Globus pallidus (tissue), 1 donor: Measurements from ENCODE around the gene NRBP1.
"Not testable (repeated sequence)": the region's sequence is repeated elsewhere in the genome, so short reads cannot be mapped to it uniquely, and the experiment has no call there.

Source experiments
- DNase-seq: peaks from one replicate; pipeline ENCODE4 v3.0.0-alpha.2; 2015; ENCODE audit warnings: low spot score

The NRBP1 gene

DNA sequence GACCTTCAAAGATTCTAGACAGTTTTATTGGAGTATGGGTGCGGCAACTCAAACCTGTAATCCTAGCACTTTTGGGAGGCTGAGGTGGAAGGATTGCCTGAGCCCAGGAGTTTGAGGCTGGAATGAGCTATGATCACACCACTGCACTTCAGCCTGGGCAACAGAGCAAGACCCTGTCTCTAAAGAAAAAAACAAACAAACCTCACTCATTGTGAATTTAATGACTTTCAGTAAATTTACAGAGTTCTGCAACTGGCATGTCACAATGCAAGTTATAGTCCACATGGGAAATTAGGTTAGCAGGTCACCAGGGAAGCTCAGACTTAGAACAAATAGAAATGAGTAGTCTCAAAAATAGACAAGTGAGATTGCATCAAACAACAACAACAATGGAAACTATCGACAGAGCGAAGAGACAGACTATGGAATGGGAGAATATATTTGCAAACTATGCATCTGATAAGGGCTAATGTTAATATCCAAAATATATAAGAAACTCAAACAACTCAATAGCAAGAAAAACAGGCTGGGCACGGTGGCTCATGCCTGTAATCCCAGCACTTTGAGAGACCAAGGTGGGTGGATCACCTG, 6.7 kb upstream of the NRBP1 start:
- DNase-seq: no peak

- DNase-seq: no peak
Measured at GRCh38 chr2:27422958-27423357, 5.5 kb upstream of the NRBP1 start.

DNA sequence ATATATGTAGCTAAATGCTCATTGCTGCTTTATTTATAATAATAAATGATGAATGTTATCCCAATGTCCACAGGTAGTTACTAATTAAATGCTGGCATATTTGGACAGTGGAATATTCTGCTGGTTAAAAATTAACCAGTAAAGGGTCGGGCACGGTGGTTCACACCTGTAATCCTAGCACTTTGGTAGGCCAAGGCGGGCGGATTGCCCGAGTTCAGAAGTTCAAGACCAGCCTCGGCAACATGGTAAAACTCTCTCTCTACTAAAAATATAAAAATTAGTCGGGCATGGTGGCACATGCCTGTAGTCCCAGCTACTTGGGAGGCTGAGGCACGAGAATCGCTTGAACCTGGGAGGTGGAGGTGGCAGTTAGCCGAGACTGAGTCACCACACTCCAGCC, 3.4 kb upstream of the NRBP1 start:
- not testable (repeated sequence) for DNase-seq

GRCh38 chr2:27427863-27428212, 593 bp upstream of the NRBP1 start:
- no peak for DNase-seq

GRCh38 chr2:27428978-27429541, 629 bp downstream of the NRBP1 start:
- peak; percentile 68 for DNase-seq

GRCh38 chr2:27431395-27431794, 3.0 kb downstream of the NRBP1 start:
- no peak for DNase-seq

DNA sequence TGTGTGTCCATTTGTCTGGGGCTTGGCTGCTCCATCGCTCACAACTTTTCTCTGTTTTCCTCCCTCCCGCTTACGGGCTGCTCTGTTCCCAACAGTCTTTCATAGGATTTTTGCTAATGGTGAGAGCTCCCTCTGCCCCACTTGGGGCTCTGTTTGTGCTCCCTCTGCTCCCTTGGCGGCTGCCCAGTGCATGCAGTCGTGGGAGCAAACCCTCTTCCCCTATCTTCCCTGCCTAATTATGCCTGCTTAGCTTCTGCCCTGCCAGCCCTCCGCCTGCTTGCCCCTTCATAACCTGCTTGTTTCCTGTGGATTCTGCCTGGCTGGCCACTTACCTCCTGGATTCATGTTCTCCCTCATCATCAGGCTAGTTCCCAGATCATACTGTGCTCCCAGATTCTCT, 7.2 kb downstream of the NRBP1 start:
- no peak for DNase-seq

DNA sequence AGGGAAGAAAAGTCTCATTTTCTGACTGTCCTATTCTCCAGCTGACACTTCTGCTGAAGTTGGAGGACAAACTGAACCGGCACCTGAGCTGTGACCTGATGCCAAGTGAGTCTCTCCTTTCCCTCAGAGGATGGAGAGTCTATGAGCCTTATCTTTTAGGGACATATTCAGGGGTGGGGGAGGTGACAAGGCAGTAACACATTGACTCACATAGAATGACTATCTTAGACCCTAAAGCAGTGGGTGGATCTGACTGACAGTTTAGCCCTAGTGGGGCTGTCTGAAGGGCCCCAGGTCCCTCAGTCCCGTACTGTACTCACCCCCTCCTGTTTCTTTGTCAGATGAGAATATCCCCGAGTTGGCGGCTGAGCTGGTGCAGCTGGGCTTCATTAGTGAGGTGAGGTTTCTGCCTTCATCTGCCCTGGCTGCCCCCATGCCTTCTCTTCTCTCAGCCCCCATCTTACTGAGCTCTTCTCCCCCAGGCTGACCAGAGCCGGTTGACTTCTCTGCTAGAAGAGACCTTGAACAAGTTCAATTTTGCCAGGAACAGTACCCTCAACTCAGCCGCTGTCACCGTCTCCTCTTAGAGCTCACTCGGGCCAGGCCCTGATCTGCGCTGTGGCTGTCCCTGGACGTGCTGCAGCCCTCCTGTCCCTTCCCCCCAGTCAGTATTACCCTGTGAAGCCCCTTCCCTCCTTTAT, 12.9 kb downstream of the NRBP1 start:
- DNase-seq: no peak

DNA sequence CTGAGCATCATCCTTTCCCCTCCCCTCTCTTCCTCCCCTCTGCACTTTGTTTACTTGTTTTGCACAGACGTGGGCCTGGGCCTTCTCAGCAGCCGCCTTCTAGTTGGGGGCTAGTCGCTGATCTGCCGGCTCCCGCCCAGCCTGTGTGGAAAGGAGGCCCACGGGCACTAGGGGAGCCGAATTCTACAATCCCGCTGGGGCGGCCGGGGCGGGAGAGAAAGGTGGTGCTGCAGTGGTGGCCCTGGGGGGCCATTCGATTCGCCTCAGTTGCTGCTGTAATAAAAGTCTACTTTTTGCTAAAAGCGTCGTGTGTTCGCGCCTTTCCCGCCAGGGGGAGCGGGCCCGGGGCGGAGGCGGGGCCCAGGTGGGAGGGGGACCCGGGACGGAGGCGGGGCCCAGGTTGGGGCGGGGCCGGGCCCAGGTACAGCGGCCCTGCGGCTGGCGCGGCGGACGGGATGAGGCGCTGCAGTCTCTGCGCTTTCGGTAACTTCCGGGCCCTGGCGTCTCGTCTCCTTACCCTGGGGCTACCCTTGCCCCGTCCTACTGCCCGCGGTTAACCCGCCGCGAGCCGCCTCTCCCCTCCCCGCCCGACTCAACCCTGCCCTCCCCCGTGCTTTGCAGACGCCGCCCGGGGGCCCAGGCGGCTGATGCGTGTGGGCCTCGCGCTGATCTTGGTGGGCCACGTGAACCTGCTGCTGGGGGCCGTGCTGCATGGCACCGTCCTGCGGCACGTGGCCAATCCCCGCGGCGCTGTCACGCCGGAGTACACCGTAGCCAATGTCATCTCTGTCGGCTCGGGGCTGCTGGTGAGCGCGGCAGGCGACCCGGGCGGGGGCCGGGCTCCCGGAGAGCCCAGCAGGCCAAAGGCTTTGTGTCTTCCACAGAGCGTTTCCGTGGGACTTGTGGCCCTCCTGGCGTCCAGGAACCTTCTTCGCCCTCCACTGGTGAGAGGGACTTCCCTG, 13.8 kb downstream of the NRBP1 start, which contains the start of gene KRTCAP3:
Gene KRTCAP3 (plus strand): TSS at position 424 of the 962 bp plus-strand sequence. CDS start 32 bp downstream, at position 456.
- no peak for DNase-seq

GRCh38 chr2:27442920-27443282, 14.5 kb downstream of the NRBP1 start:
- DNase-seq: no peak

GRCh38 chr2:27445155-27445554, 16.7 kb downstream of the NRBP1 start:
- DNase-seq: no peak

DNA sequence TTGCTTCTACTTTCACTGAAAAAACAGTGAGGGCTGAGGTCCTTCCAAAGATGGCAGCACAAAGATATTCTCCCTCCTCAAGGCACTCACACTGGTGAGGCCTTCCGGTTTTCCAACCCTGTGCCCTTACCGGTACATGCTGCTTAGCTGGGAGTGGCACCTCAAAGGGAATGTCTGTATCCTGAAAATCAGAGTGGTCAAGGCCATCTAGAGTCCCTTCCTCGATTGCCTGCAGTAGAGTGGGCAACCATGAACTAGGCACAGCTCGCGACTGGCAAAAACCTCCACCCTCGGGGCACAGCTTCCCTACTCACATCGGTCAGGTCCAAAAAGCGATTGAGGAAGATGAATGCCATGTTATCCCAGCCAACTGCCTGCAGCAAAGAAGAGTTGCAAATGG, 17.2 kb downstream of the NRBP1 start:
- DNase-seq: no peak

GRCh38 chr2:27446057-27446456, 17.6 kb downstream of the NRBP1 start:
- no peak for DNase-seq

GRCh38 chr2:27448381-27448780, 19.9 kb downstream of the NRBP1 start:
- DNase-seq: no peak

DNA sequence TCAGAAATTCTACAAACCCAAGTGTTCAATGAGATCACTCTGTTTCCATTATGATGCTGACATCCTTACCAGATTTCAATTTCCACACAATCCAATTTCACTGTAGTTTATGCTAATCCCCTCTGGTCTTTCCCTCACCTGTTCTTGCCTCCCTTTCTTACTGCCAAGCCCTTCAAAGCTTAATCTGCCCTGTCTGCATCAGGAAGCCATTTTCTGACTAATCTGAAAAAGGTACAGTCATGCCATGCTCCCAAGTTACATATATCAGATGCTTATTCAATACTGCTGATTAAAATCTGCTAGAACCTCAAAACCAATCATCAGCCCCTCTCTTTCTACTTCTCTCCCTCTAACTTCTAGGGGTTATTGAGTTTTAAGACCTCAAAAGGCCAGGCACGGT, 22.7 kb downstream of the NRBP1 start:
- DNase-seq: no peak

DNA sequence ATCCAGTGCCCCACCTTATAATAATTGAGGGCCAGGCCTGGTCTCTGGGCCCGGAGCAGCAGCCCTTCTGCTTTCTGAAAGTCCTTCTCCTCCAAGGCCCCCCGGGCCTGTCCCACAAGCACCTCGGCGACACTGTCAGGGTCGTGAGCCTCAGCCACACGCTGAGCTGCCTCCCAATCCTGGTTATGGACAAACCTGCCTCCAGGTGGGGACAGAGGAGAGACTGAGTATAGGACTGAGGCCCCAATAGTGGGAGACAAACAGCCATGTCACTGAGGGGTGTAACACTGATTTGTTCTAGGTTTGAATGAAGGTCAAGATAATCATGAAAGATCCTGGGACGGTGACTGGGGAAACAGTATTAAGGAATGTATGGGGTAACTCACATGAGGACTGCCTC, 25.5 kb downstream of the NRBP1 start:
- no peak for DNase-seq

GRCh38 chr2:27461118-27461517, 32.7 kb downstream of the NRBP1 start:
- DNase-seq: no peak

DNA sequence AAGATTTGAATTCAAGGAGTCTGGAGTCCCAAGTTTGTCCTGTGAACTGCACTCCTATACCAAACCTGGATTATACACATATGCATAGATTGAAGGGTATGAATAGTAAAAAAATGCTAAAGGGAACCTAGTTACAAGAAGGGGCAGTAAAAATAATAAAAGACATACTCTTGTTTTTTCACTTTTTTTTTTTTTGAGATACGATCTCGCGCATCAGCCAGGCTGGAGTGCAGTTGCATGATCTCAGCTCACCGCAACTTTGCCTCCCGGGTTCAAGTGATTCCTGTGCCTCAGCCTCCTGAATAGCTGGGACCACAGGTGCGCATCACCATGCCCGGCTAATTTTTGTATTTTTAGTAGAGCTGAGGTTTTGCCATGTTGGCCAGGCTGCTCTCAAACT, 36.0 kb downstream of the NRBP1 start:
- no peak for DNase-seq

- DNase-seq: no peak
Measured at GRCh38 chr2:27471961-27472360, 43.5 kb downstream of the NRBP1 start.

- peak; percentile 52 for DNase-seq
Measured at GRCh38 chr2:27485496-27485895, 57.1 kb downstream of the NRBP1 start.

DNA sequence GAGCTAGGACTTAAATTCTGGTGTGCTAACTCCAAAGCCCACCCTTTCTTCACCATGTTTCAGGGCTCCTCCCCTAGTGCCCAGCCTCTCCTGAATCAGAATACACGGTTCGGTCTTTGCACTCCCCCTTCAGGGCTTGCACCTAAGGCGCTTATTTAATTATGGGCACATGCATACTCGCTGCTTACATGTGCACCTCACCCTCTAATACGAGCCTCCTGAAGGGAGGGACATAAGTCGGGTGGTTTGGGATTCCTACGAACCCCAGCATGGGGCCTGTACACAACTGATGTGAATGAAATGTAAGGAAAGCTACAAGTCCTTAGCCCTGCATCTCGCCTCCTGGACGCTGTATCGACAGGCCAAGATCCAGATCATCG, 60.7 kb downstream of the NRBP1 start:
- no peak for DNase-seq

DNA sequence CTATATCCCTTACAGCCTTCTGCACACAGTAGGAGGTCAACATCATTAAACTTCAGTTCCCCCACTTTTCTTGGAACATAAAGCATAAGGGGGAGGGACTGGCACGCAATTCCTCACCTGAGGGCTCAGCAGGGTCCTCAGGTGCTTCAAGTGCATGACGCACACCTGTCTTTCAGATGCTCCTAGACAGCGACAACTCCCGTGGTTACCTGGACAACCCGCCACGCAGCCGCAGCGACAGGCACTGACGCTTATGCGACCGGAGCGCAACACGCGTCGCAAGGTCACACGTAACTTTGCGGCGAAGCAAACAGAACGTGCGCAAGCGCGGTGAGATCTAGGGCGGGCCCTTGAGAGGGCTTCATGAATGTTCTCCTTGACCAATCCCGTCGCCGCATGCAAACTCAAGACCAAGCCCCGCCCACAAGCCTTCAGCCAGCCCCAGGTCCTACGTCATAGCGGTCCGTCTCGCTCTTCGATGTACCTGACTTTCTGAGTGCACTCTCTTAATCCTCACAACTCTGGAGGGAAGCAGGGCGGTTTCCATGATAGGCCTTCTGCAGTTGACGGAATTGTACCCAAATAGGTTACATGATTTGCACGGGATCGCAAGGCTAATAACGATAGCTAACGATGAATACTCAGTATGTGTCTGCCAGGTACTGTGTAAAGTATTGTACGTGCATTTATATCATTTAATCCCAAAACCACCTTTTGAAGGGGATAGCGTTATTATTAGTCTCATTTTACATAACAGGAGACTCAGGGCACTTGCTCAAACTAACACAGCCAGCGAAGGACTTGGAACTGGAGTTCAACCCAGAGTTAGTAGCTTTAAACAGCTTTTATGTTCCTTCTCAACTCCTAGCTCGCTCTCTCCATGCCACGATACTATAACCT, 61.3 kb downstream of the NRBP1 start, which contains the start of gene IFT172:
Gene IFT172 (minus strand): TSS at position 246 of the 900 bp plus-strand sequence. CDS start 90 bp downstream, at position 156.
- peak; percentile 98 for DNase-seq
